ENCODE results near the gene ORM2. TPM values are rescaled to one million over a fixed set of nuclear protein-coding genes. Genes with fewer than 3 reads are reported as not detected.
"Not testable (repeated sequence)": the region's sequence is repeated elsewhere in the genome, so short reads cannot be mapped to it uniquely, and the experiment has no call there.

ORM2 gene
- total and polyA plus RNA-seq, 2 of the 13 experiments (the other 11 are each of a cell fraction or from before 2014, with no cell fraction given) = 565 to 824 TPM

DNA sequence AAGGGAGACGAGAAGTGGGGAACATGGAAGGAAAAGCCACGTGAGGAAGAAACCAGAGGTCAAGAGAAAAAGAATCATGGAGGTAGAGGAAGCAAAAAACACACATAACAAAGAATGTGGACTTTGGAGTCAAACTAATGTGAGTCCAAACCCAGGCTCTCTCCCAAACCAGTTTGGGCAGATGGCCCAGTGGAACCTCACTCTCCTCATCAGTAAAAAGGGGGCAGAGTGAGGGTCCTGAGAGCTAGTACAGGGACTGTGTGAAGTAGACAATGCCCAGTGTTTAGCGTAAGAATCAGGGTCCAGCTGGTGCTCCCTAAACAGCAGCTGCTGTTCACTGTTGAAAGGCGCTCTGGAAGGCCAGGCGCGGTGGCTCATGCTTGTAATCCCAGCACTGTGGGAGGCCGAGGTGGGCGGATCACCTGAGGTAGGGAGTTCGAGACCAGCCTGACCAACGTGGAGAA, 1.3 kb upstream of the ORM2 start:
- H4K20me1 ChIP-seq (ENCODE audit: insufficient read depth, low read length); H3K36me3 ChIP-seq (replicated peaks in 1 of 2; ENCODE audit: control insufficient read depth in 1 of 2, insufficient read depth in 2 of 2, low read length in 2 of 2); CTCF ChIA-PET (ENCODE audit: low intra/inter-chr PET ratio, low total read pairs); intact Hi-C loops (cut with micrococcal nuclease; ENCODE audit: unreplicated experiment); H3K27me3 ChIP-seq (ENCODE audit: control insufficient read depth in 1 of 2, insufficient read depth in 2 of 2, low read length in 2 of 2); H3K9me3 ChIP-seq (ENCODE audit: low read length); in situ Hi-C loops (cut with HindIII; ENCODE audit: extremely low pct_ligation_motif_present, low pct_unique_long_range_greater_than_20kb); H2AFZ ChIP-seq (ENCODE audit: low read length); TF ChIP-seq HNF4G (CRISPR knock-in tag; IDR thresholded peaks at IDR 0.05; ENCODE audit: borderline replicate concordance, low read depth): not testable (repeated sequence)
- 25% methylated on average over 5 of the region's 10 CpGs for WGBS (ENCODE audit: low lambda C conversion rate)
- ATAC-seq (peak; percentile 11), DNase-seq (ENCODE audit: low spot score) (peak; percentile 76), FAIRE-seq (peak; percentile 74)
- BruUV-seq (replicated peaks) = TSS peak; percentile 78
- peaks cover 23% of the 10 kb centered on the region for H3K79me2 ChIP-seq (ENCODE audit: insufficient read depth, low read length)
- H3K4me3 ChIP-seq (replicated peaks in 1 of 3; ENCODE audit: insufficient read depth in 1 of 3, low read depth in 2 of 3, low read length in 3 of 3) = peak overlapping the region in 1 of 3 experiments; percentile 52; a peak in 1 of 6 replicates
- H3K4me2 ChIP-seq (ENCODE audit: low read depth, low read length) = peak overlapping the region; percentile 76
- H3K27ac ChIP-seq (ENCODE audit: extremely low read length, insufficient read depth, low read length) = peak overlapping the region; percentile 96
- H3K9ac ChIP-seq (ENCODE audit: insufficient read depth, low read depth, low read length) = peak overlapping the region; percentile 67
- POLR2A ChIA-PET = interaction anchor here (0.8 to 1.7 kb wide), 5 partner anchors 13 to 246 kb away, joined by 3 to 8 read pairs (median 5); partner anchors contain the start of gene KIF12
- H3K4me1 ChIP-seq (ENCODE audit: insufficient read depth, low read length) = peaks cover 62% of the 10 kb centered on the region
- 0 out of 2 replicates have a peak, but pooled peaks have one; percentile 21 for TF ChIP-seq YEATS2 (CRISPR knock-in tag; IDR thresholded peaks at IDR 0.05; ENCODE audit: borderline replicate concordance)
- TF ChIP-seq, protein P1, sequence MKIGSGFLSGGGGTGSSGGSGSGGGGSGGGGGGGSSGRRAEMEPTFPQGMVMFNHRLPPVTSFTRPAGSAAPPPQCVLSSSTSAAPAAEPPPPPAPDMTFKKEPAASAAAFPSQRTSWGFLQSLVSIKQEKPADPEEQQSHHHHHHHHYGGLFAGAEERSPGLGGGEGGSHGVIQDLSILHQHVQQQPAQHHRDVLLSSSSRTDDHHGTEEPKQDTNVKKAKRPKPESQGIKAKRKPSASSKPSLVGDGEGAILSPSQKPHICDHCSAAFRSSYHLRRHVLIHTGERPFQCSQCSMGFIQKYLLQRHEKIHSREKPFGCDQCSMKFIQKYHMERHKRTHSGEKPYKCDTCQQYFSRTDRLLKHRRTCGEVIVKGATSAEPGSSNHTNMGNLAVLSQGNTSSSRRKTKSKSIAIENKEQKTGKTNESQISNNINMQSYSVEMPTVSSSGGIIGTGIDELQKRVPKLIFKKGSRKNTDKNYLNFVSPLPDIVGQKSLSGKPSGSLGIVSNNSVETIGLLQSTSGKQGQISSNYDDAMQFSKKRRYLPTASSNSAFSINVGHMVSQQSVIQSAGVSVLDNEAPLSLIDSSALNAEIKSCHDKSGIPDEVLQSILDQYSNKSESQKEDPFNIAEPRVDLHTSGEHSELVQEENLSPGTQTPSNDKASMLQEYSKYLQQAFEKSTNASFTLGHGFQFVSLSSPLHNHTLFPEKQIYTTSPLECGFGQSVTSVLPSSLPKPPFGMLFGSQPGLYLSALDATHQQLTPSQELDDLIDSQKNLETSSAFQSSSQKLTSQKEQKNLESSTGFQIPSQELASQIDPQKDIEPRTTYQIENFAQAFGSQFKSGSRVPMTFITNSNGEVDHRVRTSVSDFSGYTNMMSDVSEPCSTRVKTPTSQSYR (CRISPR knock-in tag; IDR thresholded peaks at IDR 0.05; ENCODE audit: borderline replicate concordance) = 0 out of 2 replicates have a peak, but pooled peaks have one; percentile 15
- TF ChIP-seq REPIN1 (CRISPR knock-in tag; IDR thresholded peaks at IDR 0.05; ENCODE audit: borderline replicate concordance, low read depth) = 0 out of 2 replicates have a peak, but pooled peaks have one; percentile 7
- TF ChIP-seq TGIF2 (CRISPR knock-in tag; IDR thresholded peaks at IDR 0.05) = 0 out of 2 replicates have a peak, but pooled peaks have one; percentile 15
- peak; percentile 99 for TF ChIP-seq ZSCAN20 (CRISPR knock-in tag; IDR thresholded peaks at IDR 0.05; ENCODE audit: borderline replicate concordance)
- TF ChIP-seq, protein P2, sequence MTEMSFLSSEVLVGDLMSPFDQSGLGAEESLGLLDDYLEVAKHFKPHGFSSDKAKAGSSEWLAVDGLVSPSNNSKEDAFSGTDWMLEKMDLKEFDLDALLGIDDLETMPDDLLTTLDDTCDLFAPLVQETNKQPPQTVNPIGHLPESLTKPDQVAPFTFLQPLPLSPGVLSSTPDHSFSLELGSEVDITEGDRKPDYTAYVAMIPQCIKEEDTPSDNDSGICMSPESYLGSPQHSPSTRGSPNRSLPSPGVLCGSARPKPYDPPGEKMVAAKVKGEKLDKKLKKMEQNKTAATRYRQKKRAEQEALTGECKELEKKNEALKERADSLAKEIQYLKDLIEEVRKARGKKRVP (CRISPR knock-in tag; IDR thresholded peaks at IDR 0.05) = 0 out of 4 replicates have a peak, but pooled peaks of 1 of the 2 experiments have one; percentile 16
- TF ChIP-seq, protein P3, sequence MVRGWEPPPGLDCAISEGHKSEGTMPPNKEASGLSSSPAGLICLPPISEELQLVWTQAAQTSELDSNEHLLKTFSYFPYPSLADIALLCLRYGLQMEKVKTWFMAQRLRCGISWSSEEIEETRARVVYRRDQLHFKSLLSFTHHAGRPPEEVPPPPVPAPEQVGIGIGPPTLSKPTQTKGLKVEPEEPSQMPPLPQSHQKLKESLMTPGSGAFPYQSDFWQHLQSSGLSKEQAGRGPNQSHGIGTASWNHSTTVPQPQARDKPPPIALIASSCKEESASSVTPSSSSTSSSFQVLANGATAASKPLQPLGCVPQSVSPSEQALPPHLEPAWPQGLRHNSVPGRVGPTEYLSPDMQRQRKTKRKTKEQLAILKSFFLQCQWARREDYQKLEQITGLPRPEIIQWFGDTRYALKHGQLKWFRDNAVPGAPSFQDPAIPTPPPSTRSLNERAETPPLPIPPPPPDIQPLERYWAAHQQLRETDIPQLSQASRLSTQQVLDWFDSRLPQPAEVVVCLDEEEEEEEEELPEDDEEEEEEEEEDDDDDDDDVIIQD (CRISPR knock-in tag; IDR thresholded peaks at IDR 0.05; ENCODE audit: low read depth) = 0 out of 2 replicates have a peak, but pooled peaks have one; percentile 12
- peak; percentile 44; the same call in 1 of the 2 replicates for TF ChIP-seq ZBTB7B (CRISPR knock-in tag; IDR thresholded peaks at IDR 0.05)
- 0 out of 2 replicates have a peak, but pooled peaks have one; percentile 41 for TF ChIP-seq ZBTB10 (CRISPR knock-in tag; IDR thresholded peaks at IDR 0.05; ENCODE audit: borderline replicate concordance)
- peak; percentile 84 for TF ChIP-seq ZNF629 (CRISPR knock-in tag; conservative IDR thresholded peaks at IDR 0.05)
- peak; percentile 64; the same call in 1 of the 2 replicates for TF ChIP-seq ZSCAN31 (CRISPR knock-in tag; IDR thresholded peaks at IDR 0.05; ENCODE audit: low read depth)
- TF ChIP-seq MYC (CRISPR knock-in tag; IDR thresholded peaks at IDR 0.05; ENCODE audit: borderline replicate concordance) = 0 out of 2 replicates have a peak, but pooled peaks have one; percentile 24
- peak; percentile 59; the same call in 1 of the 2 replicates for TF ChIP-seq HNF4G (IDR thresholded peaks at IDR 0.05; ENCODE audit: borderline replicate concordance, low read depth, low read length)
- TF ChIP-seq ARNTL (CRISPR knock-in tag; IDR thresholded peaks at IDR 0.05) = peak; percentile 25; the same call in 1 of the 2 replicates

Data from HepG2 (cell line).